ENCODE results near the gene RCOR1.

The RCOR1 gene

GRCh38 chr14:102672410-102672960 lies 80.0 kb downstream of the RCOR1 start:
- TF ChIP-seq FOXA1 (IDR thresholded peaks at IDR 0.05) (no peak), ZNF384 (IDR thresholded peaks at IDR 0.05) (no peak), LEF1 (IDR thresholded peaks at IDR 0.05; ENCODE audit: borderline replicate concordance) (no peak), FOXM1 (IDR thresholded peaks at IDR 0.05; ENCODE audit: borderline replicate concordance) (no peak), HDGF (IDR thresholded peaks at IDR 0.05; ENCODE audit: borderline replicate concordance) (no peak), CTBP1 (IDR thresholded peaks at IDR 0.05; ENCODE audit: borderline replicate concordance) (no peak), SUZ12 (IDR thresholded peaks at IDR 0.05) (no peak), SP1 (IDR thresholded peaks at IDR 0.05) (no peak), ARNT (IDR thresholded peaks at IDR 0.05) (no peak), PKNOX1 (IDR thresholded peaks at IDR 0.05) (no peak), TARDBP (IDR thresholded peaks at IDR 0.05) (no peak), NFRKB (IDR thresholded peaks at IDR 0.05) (no peak)
- ChIA-PET POLR2A (no interaction called here), CTCF (interaction anchor here (0.6 to 0.8 kb wide), 2 partner anchors 187 to 1008 kb away, joined by 3 to 7 read pairs; no protein-coding TSS in a partner anchor)
- no peak for DNase-seq (ENCODE audit: extremely low spot score)

GRCh38 chr14:102675396-102675795 lies 82.9 kb downstream of the RCOR1 start:
- no peak for DNase-seq (ENCODE audit: extremely low spot score)
- POLR2A ChIA-PET = no interaction called here
- TF ChIP-seq TARDBP (IDR thresholded peaks at IDR 0.05) (no peak), CTBP1 (IDR thresholded peaks at IDR 0.05; ENCODE audit: borderline replicate concordance) (no peak), LEF1 (IDR thresholded peaks at IDR 0.05; ENCODE audit: borderline replicate concordance) (no peak), NFRKB (IDR thresholded peaks at IDR 0.05) (no peak), HDGF (IDR thresholded peaks at IDR 0.05; ENCODE audit: borderline replicate concordance) (no peak), FOXK2 (IDR thresholded peaks at IDR 0.05) (no peak), FOXM1 (IDR thresholded peaks at IDR 0.05; ENCODE audit: borderline replicate concordance) (no peak), SP1 (IDR thresholded peaks at IDR 0.05) (no peak), SUZ12 (IDR thresholded peaks at IDR 0.05) (no peak), ELF4 (IDR thresholded peaks at IDR 0.05) (no peak), ZNF384 (IDR thresholded peaks at IDR 0.05) (no peak), ARNT (IDR thresholded peaks at IDR 0.05) (no peak), FOXA1 (IDR thresholded peaks at IDR 0.05) (no peak), L3MBTL2 (conservative IDR thresholded peaks at IDR 0.05) (no peak), PKNOX1 (IDR thresholded peaks at IDR 0.05) (no peak), BHLHE40 (IDR thresholded peaks at IDR 0.05; ENCODE audit: borderline replicate concordance) (no peak)
- CTCF ChIA-PET = no interaction called here

- POLR2A ChIA-PET = no interaction called here
- no peak for DNase-seq (ENCODE audit: extremely low spot score)
- TF ChIP-seq ARNT (IDR thresholded peaks at IDR 0.05) = no peak
- TF ChIP-seq CTBP1 (IDR thresholded peaks at IDR 0.05; ENCODE audit: borderline replicate concordance) = no peak
- TF ChIP-seq HDGF (IDR thresholded peaks at IDR 0.05; ENCODE audit: borderline replicate concordance) = no peak
- no peak for TF ChIP-seq PKNOX1 (IDR thresholded peaks at IDR 0.05)
- TF ChIP-seq FOXK2 (IDR thresholded peaks at IDR 0.05) = no peak
- TF ChIP-seq L3MBTL2 (conservative IDR thresholded peaks at IDR 0.05) = no peak
- no peak for TF ChIP-seq FOXM1 (IDR thresholded peaks at IDR 0.05; ENCODE audit: borderline replicate concordance)
- no peak for TF ChIP-seq ZNF384 (IDR thresholded peaks at IDR 0.05)
- no peak for TF ChIP-seq NFRKB (IDR thresholded peaks at IDR 0.05)
- CTCF ChIA-PET = no interaction called here
Observed at GRCh38 chr14:102678394-102678793, 85.9 kb downstream of the RCOR1 start.

- CTCF ChIA-PET = no interaction called here
- TF ChIP-seq FOXA1 (IDR thresholded peaks at IDR 0.05) = no peak
- TF ChIP-seq BHLHE40 (IDR thresholded peaks at IDR 0.05; ENCODE audit: borderline replicate concordance) = no peak
- TF ChIP-seq L3MBTL2 (conservative IDR thresholded peaks at IDR 0.05) = no peak
- no peak for TF ChIP-seq NFRKB (IDR thresholded peaks at IDR 0.05)
- no peak for TF ChIP-seq FOXM1 (IDR thresholded peaks at IDR 0.05; ENCODE audit: borderline replicate concordance)
- POLR2A ChIA-PET = no interaction called here
- DNase-seq (ENCODE audit: extremely low spot score) = no peak
Observed at GRCh38 chr14:102683399-102684297, 91.2 kb downstream of the RCOR1 start.

- TF ChIP-seq CTBP1 (IDR thresholded peaks at IDR 0.05; ENCODE audit: borderline replicate concordance) (no peak), HDGF (IDR thresholded peaks at IDR 0.05; ENCODE audit: borderline replicate concordance) (no peak), ELF4 (IDR thresholded peaks at IDR 0.05) (no peak)
- DNase-seq (ENCODE audit: extremely low spot score) = no peak
- CTCF ChIA-PET = no interaction called here
- POLR2A ChIA-PET = no interaction called here
Observed at GRCh38 chr14:102684298-102684663, 91.8 kb downstream of the RCOR1 start.

GRCh38 chr14:102686196-102686801 lies 93.8 kb downstream of the RCOR1 start:
- no peak for TF ChIP-seq ARNT (IDR thresholded peaks at IDR 0.05)
- no peak for DNase-seq (ENCODE audit: extremely low spot score)
- POLR2A ChIA-PET = interaction anchor here (1.2 kb wide), 1 partner anchor 9 kb away, joined by 3 read pairs; no protein-coding TSS in a partner anchor
- CTCF ChIA-PET = interaction anchor here (0.5 to 1.2 kb wide), 5 partner anchors 8 to 161 kb away, joined by 3 to 7 read pairs (median 4); no protein-coding TSS in a partner anchor
